Erythroblast (primary cell): ENCODE data around the gene EPHB1.

Experiments used
- GATA1 ChIP-seq: IDR thresholded peaks from 2 replicates; pipeline ENCODE4 v1.6.1; 2011; ENCODE audit warnings: low read depth, mild to moderate bottlenecking, control low read depth, low read length, moderate library complexity
- POLR2A ChIP-seq: IDR thresholded peaks from 2 replicates; pipeline ENCODE4 v1.6.1; 2011; ENCODE audit warnings: mild to moderate bottlenecking, low read length

DNA sequence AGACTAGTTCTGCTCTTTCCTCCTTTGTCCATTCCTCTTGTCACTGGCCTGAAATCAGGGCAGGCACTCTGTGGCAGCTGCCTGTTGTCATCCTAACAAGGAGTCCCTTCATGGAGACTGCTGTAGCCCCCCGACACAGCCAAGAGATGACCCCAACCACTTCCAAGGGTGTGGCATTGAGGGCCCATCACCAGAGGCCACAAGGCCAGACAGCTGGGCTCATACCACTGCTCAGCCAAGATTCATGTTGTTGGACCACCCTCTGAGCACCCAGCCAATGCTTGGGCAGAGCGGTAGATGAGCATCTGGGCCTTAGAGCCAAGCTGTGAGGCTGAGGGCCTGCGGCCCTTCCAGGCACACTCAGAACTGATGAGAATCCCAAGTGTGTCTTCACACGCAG lies 85.4 kb downstream of the EPHB1 start:
- TF ChIP-seq POLR2A = no peak
- TF ChIP-seq GATA1 = no peak
